ENCODE results near the gene LLPH.

DNA sequence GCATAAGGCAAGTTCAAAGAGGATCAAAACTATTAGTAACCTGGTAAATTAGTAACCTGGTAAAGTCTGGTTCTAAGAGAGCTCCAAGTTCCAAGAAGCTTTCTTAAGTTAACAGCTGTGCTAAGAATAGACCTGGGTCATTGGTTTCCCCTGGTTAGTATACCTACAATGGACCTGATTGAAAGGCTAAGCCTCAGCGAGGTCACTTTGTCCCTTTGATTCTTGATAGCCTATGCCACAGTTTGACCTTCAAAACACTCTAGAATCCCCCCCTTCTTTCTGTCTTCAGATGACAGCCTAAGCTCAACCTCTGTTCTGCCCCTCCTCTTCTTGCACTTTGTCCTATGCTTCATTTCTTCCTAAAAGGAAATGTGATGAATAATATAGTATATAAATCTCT lies 53.0 kb downstream of the LLPH start:
- TF ChIP-seq EP300 (IDR thresholded peaks at IDR 0.05) (no peak), POLR2A (IDR thresholded peaks at IDR 0.05) (no peak)
- TF ChIP-seq, protein P1, sequence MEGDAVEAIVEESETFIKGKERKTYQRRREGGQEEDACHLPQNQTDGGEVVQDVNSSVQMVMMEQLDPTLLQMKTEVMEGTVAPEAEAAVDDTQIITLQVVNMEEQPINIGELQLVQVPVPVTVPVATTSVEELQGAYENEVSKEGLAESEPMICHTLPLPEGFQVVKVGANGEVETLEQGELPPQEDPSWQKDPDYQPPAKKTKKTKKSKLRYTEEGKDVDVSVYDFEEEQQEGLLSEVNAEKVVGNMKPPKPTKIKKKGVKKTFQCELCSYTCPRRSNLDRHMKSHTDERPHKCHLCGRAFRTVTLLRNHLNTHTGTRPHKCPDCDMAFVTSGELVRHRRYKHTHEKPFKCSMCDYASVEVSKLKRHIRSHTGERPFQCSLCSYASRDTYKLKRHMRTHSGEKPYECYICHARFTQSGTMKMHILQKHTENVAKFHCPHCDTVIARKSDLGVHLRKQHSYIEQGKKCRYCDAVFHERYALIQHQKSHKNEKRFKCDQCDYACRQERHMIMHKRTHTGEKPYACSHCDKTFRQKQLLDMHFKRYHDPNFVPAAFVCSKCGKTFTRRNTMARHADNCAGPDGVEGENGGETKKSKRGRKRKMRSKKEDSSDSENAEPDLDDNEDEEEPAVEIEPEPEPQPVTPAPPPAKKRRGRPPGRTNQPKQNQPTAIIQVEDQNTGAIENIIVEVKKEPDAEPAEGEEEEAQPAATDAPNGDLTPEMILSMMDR (IDR thresholded peaks at IDR 0.05), result no peak
